AG09309 (cell line): Measurements from ENCODE around the gene SFXN3.

Experiments used
- DNase-seq: peaks from one replicate; pipeline ENCODE4 v3.0.0-alpha.2; 2010; ENCODE audit warnings: low read depth
- H3K4me3 ChIP-seq: 2 replicates; pipeline ENCODE4 v1.5.1; 2011; ENCODE audit warnings: mild to moderate bottlenecking, low read depth, low read length, moderate library complexity; ENCODE audit not compliant: control insufficient read depth
- TF ChIP-seq, protein P1 (sequence below): IDR thresholded peaks from 2 replicates; pipeline ENCODE4 v1.5.1; 2011; ENCODE audit warnings: mild to moderate bottlenecking, low read depth, low read length, inconsistent platforms; ENCODE audit not compliant: insufficient read depth, control insufficient read depth; ENCODE audit errors: missing control alignments

The SFXN3 gene

GRCh38 chr10:101005869-101006567 is 25.0 kb upstream of the SFXN3 start:
- no peak for DNase-seq
- TF ChIP-seq, protein P1, sequence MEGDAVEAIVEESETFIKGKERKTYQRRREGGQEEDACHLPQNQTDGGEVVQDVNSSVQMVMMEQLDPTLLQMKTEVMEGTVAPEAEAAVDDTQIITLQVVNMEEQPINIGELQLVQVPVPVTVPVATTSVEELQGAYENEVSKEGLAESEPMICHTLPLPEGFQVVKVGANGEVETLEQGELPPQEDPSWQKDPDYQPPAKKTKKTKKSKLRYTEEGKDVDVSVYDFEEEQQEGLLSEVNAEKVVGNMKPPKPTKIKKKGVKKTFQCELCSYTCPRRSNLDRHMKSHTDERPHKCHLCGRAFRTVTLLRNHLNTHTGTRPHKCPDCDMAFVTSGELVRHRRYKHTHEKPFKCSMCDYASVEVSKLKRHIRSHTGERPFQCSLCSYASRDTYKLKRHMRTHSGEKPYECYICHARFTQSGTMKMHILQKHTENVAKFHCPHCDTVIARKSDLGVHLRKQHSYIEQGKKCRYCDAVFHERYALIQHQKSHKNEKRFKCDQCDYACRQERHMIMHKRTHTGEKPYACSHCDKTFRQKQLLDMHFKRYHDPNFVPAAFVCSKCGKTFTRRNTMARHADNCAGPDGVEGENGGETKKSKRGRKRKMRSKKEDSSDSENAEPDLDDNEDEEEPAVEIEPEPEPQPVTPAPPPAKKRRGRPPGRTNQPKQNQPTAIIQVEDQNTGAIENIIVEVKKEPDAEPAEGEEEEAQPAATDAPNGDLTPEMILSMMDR = no peak
- no peak overlapping the region for H3K4me3 ChIP-seq

DNA sequence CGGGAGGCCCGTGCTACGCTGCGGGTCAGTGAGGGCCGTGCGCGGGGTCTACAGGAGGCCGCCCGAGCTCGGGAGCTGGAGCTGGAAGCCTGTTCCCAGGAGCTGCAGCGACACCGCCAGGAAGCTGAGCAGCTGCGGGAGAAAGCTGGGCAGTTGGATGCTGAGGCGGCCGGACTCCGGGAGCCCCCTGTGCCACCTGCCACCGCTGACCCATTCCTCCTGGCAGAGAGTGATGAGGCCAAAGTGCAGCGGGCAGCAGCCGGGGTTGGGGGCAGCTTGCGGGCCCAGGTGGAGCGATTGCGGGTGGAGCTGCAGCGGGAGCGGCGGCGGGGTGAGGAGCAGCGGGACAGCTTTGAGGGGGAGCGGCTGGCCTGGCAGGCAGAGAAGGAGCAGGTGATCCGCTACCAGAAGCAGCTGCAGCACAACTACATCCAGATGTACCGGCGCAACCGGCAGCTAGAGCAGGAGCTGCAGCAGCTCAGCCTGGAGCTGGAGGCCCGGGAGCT is 24.4 kb upstream of the SFXN3 start:
- TF ChIP-seq, protein P1 = no peak
- H3K4me3 ChIP-seq = no peak overlapping the region
- no peak for DNase-seq

DNA sequence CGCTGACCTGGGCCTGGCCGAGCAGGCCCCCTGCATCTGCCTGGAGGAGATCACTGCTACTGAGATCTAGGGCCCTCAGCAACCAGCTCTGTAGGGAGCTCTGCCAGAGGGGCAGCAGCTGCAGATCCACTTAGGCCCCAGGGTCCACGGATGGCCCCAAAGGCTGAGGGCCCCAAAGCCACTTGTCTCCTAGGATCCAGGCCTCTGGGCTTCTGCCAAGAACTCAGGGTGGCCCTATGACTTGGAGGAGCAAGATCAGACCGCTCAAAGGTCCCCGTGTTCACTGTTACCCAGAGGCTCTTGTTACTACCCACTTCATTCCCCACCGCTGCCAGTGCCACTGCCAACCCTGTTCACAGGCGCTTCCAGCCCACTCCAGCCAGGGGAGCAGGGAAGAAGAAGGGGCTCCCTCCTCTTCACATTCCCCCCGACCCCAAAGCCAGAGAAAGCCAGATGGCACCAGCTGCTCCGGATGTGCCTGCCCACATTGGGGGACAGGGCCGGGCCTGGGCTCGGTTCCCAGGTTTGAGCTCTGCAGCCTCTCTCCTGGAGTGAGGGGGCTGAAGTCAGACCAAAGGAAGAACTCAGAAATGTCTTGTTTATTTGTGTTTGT is 23.8 kb upstream of the SFXN3 start:
- no peak for DNase-seq
- no peak overlapping the region for H3K4me3 ChIP-seq
- TF ChIP-seq, protein P1 = no peak

- TF ChIP-seq, protein P1 = no peak
- H3K4me3 ChIP-seq = no peak overlapping the region
- no peak for DNase-seq
Observed at GRCh38 chr10:101007915-101008822, 22.9 kb upstream of the SFXN3 start.

- H3K4me3 ChIP-seq = no peak overlapping the region
- DNase-seq = no peak
- TF ChIP-seq, protein P1 = no peak
Observed at GRCh38 chr10:101008823-101009423, 22.1 kb upstream of the SFXN3 start.

DNA sequence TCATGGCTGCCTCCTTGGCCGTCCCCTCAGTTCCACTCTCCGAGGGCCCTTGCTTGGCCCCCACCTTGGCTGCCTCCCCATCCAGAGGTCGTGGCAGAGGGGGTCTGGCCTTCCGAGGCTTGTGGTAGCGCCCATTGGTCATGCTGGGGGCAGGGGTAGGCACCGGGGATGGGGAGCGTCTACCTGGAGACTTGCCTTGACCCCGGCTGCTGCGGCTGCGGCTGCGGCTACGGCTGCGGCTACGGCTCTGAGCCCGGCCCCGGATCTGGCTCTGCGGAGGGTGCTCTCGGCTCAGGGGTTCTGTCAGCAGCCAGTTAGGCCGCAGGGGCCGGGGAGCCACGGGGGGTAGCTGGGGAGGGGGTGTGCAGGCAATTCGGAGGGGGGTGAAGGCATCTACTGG is 20.7 kb upstream of the SFXN3 start:
- H3K4me3 ChIP-seq = no peak overlapping the region
- TF ChIP-seq, protein P1 = no peak
- DNase-seq = no peak
